ENCODE results near the gene SLC39A13.
A peak's percentile ranks its signal among the peaks of the same experiment; 100 is the strongest.

The SLC39A13 gene

DNA sequence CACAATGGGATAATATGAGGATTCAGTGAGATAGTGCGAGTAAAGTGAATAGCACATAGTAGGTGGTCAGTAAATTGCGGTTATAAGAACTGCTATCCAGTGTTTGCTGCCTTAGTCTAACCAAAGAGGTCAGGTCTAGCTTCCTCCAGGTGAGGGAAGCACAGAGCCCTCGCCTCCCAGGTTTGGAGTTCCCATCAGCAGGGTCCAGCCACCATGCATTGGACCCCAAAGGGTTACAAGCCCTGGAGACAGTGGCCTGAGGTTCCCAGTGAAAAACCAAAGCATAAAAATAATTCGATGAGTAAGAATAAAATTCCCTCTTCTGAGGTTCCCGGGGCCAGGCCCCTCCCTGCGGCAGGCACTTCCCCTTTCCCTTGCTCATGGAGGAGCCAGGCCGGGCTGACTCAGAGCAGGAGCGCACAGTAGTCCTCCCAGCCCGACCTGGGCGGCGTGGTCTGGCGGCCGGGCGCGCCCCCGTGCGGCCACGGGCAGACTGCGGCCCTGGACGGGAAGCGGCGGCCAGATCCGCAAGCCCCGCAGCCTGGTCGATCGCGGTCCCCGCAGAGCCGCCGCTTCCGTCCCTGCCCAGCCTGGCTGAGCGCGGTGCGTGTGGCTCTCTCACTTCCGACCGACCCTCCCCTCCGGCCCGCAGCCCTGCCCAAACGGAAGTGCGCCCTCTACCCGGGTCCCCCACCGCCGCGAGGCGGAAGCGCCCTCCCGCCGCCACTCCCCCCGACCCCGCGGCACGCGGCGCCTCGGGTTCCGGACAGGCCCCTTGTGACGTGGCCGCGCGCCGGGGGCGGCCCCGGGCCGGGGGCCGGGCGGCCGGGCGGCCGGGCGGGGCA, at the start of gene SLC39A13:
Gene SLC39A13 (plus strand): TSS at position 845 of the 845 bp plus-strand sequence. CDS start 1,505 bp downstream, outside the sequence.
- DNase-seq, result peak; percentile 92

DNA sequence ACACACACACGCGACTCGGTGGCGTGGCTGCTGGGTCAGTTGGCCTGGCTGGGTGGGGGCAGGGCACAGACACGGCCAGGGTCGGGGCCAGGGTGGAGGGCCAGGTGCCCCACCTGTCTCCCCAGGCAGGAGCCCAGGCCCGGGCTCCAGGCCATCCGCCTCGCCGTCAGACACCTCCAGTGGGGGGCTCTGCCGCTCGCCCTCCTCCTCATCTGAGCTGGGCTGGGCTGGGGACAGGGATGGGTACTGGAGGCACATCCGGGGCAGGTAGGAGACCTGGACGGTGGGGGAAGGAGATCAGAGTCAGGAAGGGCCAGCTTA, 49.7 kb upstream of the SLC39A13 start:
- no peak for DNase-seq

DNA sequence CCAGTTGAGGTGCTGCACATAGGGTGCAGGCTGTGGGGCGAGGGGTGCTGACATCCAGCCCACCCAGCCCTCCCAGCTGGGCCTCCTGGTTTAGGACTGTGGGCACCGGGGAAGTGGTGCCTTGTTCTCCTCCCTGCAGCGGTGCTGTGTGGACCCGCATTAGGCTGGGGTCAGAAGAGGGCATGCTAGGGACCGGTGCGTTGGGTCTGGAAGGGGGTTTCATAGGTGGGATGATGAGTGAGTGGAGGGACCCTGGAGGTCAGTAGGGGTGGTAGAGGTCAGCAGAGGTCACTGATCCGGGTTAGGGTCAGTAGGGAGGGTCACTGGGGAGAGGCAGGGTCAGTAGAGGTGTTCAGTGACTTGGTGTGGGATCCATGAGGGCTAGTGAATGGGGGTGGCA, 49.2 kb upstream of the SLC39A13 start:
- no peak for DNase-seq

DNA sequence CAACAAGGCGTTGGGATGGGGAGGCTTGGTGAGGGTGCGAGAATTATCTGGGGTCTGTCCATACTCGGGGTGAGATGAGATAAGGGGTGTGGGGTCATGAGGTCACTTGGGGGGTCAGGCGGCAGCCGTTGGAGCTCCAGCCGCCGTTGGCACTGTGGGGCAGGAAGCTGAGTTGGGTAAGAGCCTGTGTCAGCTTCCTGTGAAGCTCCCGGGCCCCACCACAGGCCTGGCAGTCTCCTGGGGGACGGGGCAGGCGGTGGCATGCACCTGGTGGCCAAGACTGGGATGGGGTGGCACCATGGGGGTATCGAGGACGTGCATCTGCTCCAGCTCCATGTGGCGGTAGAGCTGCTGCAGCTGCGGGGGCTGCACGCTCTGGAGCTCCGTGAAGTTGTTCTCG, 48.8 kb upstream of the SLC39A13 start:
- no peak for DNase-seq

DNA sequence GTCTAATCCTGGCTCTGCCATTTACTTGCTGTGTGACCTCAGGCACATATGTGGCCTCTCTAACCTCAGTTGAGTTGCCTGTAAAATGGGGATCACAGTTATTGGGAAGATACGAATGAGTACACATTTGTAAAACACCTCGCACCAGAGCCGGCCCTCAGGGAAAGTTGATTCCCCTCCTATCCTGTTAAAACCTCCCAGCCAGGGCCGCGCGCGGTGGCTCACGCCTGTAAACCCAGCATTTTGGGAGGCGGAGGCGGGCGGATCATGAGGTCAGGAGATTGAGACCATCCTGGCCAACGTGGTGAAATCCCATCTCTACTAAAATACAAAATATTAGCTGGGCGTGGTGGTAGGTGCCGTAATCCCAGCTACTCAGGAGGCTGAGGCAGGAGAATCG, 48.0 kb upstream of the SLC39A13 start:
- DNase-seq, result no peak

DNA sequence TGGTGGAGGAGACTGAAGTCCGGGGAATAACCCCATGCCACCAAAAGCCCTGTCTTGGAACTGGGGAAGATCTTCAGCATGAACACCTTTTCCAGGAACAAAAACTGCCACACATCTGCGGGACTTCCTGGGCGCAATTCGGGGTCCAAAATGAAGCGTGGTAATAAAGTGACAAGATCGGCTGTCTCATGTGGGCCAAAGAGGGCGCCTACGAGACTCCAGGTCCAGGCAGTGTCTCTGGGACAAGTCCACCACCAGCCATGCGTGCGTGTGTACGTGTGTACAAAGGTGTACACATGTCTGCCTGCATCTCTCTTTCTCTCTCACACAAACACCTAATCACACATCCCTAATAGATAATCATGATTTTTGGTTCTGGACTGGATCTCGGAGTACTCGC, 47.0 kb upstream of the SLC39A13 start:
- DNase-seq, result no peak

DNA sequence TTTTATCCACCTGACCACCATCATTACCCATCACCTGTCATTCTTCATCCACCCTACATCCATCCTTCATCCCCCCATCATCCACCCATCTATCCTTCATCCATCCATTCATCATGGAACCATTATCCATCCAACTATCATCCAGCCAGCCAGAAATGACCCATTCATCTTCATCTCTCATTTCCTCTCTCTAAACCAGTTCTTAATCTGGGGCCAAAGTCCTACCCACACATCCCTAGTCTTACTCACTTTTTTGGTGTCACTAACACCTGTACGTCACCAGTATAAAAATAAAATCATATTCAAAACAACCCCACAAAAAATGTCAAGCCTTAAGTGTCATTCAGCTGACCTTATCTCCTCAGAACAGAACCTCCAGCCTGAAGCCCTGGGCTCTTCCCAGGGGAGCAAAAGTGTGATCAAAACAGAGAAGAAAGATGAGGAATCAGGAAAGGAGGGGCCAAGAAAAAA, 42.3 kb upstream of the SLC39A13 start:
- no peak for DNase-seq

DNA sequence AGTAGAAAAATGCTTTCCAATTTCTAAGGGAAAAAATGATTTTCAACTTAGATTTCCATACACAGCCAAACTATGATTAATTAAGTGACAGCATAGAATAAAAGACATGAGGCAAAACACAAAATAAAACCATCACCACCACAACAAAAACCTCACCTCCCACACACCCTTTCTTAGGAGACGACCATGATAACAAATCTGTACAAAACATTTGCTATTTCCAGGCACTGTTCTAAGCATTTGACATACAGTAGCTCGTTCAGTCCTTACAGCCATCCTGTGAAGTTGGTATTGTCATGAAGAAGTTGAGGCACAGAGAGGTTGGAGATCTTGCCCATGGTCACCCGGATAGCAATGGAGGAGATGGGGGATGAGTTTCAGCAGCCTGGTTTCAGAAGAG, 38.7 kb upstream of the SLC39A13 start:
- no peak for DNase-seq

DNA sequence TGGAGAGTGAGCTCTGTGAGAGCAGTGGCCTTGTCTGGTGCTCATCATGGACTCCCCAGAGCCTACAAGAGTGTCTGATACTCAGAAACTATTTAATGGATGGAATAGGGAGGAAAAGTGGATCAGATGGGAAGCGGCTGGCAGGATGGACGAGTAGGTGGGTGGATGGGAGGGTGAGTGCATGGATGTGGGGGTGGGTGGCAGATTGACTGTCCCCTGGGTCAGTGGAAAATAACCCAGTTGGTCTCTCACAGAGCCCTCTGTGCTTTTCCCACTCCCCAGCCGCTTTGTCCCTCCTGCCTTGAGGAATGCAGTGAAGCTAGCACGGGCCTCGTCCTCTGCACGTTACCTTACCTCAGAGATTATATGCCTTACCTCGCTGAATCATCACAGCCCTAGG, 36.0 kb upstream of the SLC39A13 start:
- DNase-seq, result no peak

DNA sequence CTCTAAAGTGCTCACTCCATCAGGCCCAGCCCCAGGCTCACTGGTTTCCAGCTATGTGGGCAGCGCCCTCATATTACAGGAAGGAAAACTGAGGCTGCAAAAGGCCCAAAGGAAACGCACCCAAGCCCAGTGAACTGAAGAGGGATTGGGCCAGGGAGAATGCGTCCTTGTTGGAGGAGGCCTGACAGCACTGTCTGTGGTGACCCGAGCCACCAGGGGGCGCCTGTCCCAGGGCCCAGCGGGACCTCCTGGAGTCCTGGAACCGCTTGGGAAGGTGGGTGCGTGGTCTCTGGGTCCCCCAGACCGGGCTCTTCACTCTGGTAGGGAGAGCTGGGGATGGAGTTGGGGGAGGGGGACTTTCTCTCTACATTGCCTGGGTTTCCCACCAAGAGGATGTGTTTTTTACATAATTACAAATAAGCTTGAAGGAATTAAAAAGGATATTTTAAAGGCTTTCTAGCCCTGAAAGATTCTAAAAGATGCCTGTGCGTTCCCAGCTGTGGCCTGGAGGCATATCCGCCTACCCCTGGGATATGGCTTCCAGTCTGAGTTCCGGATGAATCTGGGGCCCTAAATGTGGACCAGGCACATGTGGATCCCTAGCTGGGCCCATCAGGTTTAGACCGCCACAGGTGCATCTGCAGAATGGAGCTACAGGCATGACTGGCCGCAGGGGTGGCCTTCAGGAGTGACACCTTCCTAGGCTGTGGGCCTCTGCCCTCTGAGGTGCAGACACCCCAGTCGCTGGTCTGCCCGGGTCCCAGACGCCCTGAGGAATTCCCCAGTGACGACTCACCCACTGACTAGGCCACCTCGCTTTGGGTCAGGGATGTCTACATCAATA, 34.3 kb upstream of the SLC39A13 start:
- peak; percentile 16 for DNase-seq

DNA sequence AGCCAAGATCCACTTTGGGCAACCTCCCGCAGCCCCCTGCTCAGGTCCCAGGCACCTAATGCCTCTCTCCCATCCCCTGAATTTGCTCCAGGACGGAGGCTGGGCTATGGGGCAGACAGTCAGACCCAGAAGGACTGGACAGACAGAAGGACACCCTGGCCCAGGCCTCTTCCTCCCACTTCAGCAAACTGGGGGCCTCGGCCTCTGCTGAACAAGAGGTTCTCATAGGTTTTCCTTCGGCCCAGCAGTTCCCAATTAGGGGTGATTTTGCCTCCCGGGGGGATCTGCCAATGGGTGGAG, 33.7 kb upstream of the SLC39A13 start:
- no peak for DNase-seq

DNA sequence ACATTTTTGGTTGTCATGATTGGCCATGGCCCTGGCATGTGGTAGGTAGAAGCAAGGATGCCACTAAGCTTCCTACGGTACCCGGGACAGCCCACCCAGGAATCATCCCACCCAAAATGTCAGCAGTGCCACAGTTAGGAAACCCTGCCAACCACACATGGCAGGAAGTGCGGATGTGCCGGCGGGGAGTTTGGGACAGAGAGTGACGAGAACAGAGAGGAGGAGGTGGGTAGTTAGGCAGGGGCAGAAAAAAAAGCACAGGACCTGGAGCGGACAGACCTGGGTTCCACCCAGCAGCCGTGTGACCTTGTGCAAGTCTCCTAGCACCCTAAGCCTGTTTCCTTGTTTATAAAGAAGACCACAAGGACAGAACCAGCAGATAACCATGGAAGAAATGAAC, 33.4 kb upstream of the SLC39A13 start:
- no peak for DNase-seq

DNA sequence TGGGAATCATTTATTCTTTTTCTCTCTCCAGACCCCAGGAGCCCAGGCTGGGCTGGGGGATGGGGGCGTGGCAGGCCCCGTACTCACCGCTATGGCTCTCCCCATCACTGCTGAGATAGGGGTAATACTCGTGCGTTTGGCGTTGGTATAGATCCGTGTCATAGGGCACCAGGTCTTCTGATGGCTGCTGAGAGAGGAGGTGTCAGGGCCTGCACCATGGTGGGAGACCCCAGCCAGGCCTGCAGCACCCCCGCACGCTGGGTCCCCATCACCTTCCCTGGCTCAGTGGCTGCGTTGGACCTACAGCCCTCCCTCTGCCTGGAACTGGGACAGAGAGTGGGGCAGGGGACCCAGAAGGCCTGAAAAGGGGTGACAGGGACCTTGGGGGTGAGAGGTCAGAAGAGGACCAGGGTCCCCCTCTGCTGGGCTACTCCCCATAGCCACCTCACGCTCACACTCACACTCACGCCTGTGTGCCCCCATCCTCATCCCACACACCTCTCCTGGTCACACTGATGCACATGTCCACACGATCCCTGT, 32.8 kb upstream of the SLC39A13 start:
- DNase-seq, result no peak

DNA sequence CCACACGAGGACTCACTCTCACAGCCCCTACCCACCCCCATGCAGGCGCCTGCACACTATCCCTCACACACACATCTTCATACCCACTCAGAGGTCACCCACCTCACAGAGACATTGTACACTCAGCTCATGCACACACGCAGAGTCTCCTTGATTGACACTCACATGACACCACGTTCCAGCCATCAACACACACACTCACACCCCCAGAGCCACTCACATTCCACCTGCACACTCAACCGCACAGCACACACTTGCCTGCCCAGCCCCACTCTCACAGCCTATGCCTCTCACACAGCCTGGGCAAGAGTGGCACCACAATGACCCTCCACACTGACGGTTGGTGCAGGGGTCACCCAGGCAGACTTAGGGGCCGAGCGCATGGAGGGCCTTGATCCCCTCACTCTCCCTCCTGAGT, 32.3 kb upstream of the SLC39A13 start:
- no peak for DNase-seq

DNA sequence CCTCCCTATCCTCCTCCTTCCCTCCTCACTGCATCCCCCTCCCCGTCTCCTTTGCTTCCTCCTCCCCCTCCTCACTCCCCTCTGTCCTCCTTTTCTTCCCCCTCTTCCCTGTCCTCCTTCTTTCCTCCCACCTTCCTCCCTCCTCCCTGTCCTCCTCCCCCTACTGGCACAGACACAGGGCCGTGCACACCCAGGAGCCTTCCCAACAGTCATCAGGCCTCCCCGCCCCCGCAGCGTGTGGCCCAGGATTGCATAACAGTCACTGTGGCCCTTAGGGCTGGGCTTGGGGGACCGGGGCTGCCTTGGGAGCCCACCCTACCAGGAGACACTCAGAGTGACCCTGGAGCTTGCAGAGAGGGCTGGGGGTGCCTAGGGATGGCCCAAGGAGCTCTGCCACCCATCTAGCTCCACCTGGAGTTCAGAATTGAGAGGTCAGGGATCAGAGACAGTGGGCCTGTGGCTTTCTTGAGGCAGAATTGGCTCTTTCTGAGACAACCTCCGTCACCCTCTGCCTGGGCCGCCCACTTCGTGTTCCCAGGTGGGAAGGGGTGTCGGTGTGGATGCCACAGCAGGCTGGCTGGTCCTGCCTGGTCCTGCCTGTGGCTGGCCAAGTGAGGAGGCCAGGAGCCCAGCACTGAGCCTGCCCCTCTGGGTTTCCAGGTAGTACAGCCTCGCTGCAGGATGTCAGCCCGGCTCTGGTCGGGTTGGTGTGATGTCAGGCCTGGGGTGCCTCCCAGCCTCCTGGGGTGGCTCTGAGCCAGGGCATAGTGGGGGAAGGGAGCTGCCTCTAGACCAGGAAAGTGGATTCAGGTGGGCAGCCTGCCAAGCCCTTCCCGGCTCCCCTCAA, 31.6 kb upstream of the SLC39A13 start:
- no peak for DNase-seq

DNA sequence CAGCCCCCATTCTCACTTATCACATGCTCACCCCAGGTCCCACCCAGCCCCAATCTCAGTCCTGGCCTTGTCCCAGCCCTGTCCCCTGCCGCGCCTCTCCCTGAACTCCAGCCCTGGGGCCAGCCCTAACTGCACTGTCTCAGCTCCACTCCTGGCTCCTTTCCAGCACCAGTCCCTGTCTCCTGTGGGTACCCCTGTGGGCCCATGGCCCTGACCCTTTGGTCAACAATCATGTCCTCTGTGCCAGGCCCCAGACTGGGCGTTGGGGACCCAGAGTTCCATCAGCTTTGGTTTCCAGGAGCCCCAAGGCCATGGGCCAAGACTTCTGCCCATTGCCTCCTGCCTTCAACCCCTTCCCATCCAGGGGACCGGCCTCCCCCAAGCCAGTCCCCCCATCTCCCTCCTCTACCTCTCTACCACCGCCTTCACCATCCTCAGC, 30.8 kb upstream of the SLC39A13 start:
- no peak for DNase-seq

DNA sequence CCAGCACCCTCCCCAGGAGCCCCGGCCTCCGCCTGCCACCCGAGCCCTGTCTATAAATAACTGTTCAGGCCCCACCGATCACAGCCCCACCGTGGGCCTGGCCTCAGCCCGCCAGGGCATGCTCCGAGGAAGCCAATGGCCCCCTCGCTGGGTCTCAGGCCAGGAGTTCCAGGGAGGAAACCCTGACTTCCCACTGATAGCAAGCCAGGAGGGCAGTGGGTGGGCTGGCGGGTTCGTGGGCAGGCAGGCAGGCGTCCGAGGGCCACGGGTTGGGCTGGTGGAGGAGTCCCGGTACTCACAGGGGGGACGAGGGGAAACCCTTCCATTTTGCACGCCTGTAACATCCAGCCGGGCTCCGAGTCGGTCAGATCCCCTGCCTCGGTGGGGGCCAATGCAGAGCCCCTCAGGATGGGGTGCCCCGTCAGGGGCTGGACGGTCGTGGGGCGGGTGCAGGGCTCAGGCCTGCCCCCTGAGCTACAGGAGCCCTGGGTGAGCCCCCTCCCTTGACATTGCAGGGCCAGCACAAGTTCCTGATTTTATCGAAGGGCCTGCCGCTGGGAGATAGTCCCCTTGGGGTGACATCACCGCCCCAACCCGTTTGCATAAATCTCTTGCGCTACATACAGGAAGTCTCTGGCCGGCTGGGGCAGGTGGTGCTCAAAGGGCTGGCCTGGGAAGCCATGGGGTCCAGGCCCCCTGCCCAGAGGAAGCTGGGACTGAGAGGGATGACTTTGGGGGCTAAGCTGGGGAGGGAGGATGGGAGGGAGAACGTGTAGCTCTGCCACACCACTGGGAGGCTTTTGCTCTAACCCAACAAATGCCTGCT, 30.2 kb upstream of the SLC39A13 start, which contains the start of gene SPI1:
Gene SPI1 (minus strand): TSS at position 538 of the 826 bp plus-strand sequence. CDS start 194 bp downstream, at position 344.
- no peak for DNase-seq

DNA sequence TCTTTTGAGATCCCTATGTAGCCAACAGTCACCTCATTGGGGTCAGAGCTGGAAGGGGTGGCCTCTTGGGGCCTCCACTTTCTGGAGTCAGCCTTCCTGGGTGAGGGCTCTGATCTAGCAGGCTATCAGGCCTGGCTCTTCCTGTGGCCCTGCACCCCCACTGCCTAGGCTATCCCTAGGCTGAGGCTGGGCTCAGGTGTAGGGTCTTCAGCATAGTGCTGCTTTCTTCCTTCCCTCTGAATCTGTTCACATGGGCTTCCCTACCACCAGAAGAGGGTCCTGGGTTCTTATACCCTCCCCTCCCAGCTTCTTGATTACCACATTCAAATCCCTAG, 29.6 kb upstream of the SLC39A13 start:
- DNase-seq, result no peak

DNA sequence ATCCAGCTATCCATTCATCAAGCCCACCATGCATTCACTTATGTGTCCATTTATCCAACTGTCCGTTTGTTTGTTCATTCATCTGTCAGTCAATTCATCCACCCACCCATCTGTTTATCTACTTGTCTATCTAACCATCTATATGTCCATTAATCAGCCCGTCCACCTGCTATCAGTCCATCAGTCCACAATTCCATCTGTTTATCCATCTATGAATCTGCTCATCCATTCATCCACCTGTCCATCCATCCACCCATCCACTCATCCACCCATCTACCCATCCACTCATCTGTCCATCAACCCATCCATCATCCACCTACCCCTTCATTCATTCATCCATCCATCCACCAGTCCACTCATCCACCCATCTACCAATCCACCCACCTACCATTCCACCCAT, 29.1 kb upstream of the SLC39A13 start:
- DNase-seq, result no peak

DNA sequence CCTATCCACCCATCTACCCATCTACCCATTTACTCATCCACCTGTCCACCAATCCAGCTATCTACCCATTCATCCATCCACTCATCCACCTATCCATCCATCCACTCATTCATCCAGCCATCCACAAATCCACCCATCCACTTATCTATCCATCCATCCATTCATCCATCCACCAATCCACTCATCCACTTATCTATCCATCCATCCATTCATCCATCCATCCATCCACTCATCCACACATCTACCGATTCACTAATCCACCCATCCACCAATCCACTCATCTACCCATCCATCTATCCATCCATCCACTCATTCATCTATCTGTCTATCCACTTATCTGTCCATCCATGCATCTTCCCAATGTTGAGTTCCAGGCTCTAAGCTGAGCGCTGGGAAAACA, 28.3 kb upstream of the SLC39A13 start:
- DNase-seq, result no peak

DNA sequence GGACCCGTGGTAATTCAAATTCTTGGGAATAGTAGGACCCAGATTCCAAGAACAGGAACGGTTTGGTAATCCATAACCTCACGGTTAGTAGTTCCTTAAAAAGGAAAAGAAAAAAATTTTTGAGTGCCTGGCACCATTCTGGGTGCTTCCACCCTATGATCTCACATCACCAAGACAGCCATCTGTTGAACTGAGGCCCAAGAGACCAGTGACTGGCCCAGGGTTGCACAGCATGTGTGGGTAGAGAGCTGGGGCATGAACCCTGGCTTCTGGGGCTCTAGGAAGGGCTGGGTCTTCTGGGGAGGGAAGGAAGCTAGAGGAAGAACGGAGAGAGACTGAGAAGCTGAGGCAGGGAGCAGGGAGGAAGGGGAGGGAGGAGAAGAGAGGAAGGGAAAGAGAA, 25.3 kb upstream of the SLC39A13 start:
- no peak for DNase-seq

DNA sequence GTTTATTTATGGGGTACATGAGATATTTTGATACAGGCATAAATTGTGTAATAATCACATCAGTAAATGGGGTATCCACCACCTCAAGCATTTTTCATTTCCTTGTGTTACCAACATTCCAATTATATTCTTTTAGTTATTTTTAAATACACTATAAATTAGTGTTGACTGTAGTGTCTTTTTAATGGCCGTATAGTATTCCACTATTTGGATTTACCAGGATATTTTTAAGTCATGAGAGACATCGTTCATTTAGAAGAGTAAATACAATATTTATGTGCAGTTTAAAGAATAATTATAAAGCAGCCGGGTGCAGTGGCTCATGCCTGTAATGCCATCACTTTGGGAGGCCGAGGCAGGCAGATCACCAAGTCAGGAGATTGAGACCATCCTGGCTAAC, 23.9 kb upstream of the SLC39A13 start:
- DNase-seq, result no peak
